ENCODE data around the gene TANK.

Gene TANK

GRCh38 chr2:161250864-161251436, 90.7 kb downstream of the TANK start:
- no peaks in the 10 kb centered on the region for H4K20me1 ChIP-seq (ENCODE audit: insufficient read depth, low read length, poor library complexity, severe bottlenecking)
- no peak overlapping the region for H3K4me3 ChIP-seq (ENCODE audit: low read length, poor library complexity, severe bottlenecking)
- peaks cover 8% of the 10 kb centered on the region for H3K4me1 ChIP-seq (ENCODE audit: insufficient read depth, low read length, poor library complexity, severe bottlenecking)
- H3K36me3 ChIP-seq (ENCODE audit: insufficient read depth, low read length) = no peaks in the 10 kb centered on the region
- H3K27me3 ChIP-seq (ENCODE audit: insufficient read depth, low read length, poor library complexity, severe bottlenecking) = no peaks in the 10 kb centered on the region
- H3F3A ChIP-seq (ENCODE audit: low read depth) = no peaks in the 10 kb centered on the region
- H3K9me2 ChIP-seq (replicated peaks; ENCODE audit: low read depth, low read length) = no peaks in the 10 kb centered on the region
- peaks cover 5% of the 10 kb centered on the region; the same call in 1 of the 2 replicates for H3K79me2 ChIP-seq (ENCODE audit: insufficient read depth, low read length)
- peak; percentile 81 for TF ChIP-seq CTCF (conservative IDR thresholded peaks at IDR 0.05; ENCODE audit: low read length)
- no peak for TF ChIP-seq EZH2phosphoT487 (IDR thresholded peaks at IDR 0.05; ENCODE audit: borderline replicate concordance)
- no peak overlapping the region for H3K9ac ChIP-seq (ENCODE audit: low read depth, low read length, poor library complexity, severe bottlenecking)
- H3K4me2 ChIP-seq (ENCODE audit: low read depth, low read length, poor library complexity, severe bottlenecking) = no peak overlapping the region
- no peaks in the 10 kb centered on the region for H3K9me3 ChIP-seq (ENCODE audit: insufficient read depth, low read depth, low read length)
- H2AFZ ChIP-seq (ENCODE audit: low read length) = no peak overlapping the region

- Histone ChIP-seq H3K36me3 (ENCODE audit: insufficient read depth, low read length) (no peaks in the 10 kb centered on the region), H3F3A (ENCODE audit: low read depth) (no peaks in the 10 kb centered on the region), H3K79me2 (ENCODE audit: insufficient read depth, low read length) (no peaks in the 10 kb centered on the region), H3K4me1 (ENCODE audit: insufficient read depth, low read length, poor library complexity, severe bottlenecking) (no peaks in the 10 kb centered on the region), H3K4me3 (ENCODE audit: low read length, poor library complexity, severe bottlenecking) (no peak overlapping the region), H3K4me2 (ENCODE audit: low read depth, low read length, poor library complexity, severe bottlenecking) (no peak overlapping the region), H3K9ac (ENCODE audit: low read depth, low read length, poor library complexity, severe bottlenecking) (no peak overlapping the region), H4K20me1 (ENCODE audit: insufficient read depth, low read length, poor library complexity, severe bottlenecking) (no peaks in the 10 kb centered on the region), H3K9me2 (replicated peaks; ENCODE audit: low read depth, low read length) (no peaks in the 10 kb centered on the region), H3K9me3 (ENCODE audit: insufficient read depth, low read depth, low read length) (no peaks in the 10 kb centered on the region), H3K27me3 (ENCODE audit: insufficient read depth, low read length, poor library complexity, severe bottlenecking) (no peaks in the 10 kb centered on the region), H2AFZ (ENCODE audit: low read length) (no peak overlapping the region)
- TF ChIP-seq CTCF (conservative IDR thresholded peaks at IDR 0.05; ENCODE audit: low read length) (no peak), EZH2phosphoT487 (IDR thresholded peaks at IDR 0.05; ENCODE audit: borderline replicate concordance) (no peak)
These were observed 97.1 kb downstream of the TANK start for GRCh38 chr2:161257123-161257952.

GRCh38 chr2:161265874-161266273, 105.6 kb downstream of the TANK start:
- Histone ChIP-seq H2AFZ (ENCODE audit: low read length) (no peak overlapping the region), H3K36me3 (ENCODE audit: insufficient read depth, low read length) (no peaks in the 10 kb centered on the region), H3K9ac (ENCODE audit: low read depth, low read length, poor library complexity, severe bottlenecking) (no peak overlapping the region), H3K4me1 (ENCODE audit: insufficient read depth, low read length, poor library complexity, severe bottlenecking) (no peaks in the 10 kb centered on the region), H3K9me2 (replicated peaks; ENCODE audit: low read depth, low read length) (no peaks in the 10 kb centered on the region), H3K9me3 (ENCODE audit: insufficient read depth, low read depth, low read length) (no peaks in the 10 kb centered on the region), H3K4me2 (ENCODE audit: low read depth, low read length, poor library complexity, severe bottlenecking) (no peak overlapping the region), H3K27me3 (ENCODE audit: insufficient read depth, low read length, poor library complexity, severe bottlenecking) (no peaks in the 10 kb centered on the region), H3F3A (ENCODE audit: low read depth) (no peaks in the 10 kb centered on the region), H4K20me1 (ENCODE audit: insufficient read depth, low read length, poor library complexity, severe bottlenecking) (no peaks in the 10 kb centered on the region), H3K79me2 (ENCODE audit: insufficient read depth, low read length) (no peaks in the 10 kb centered on the region), H3K4me3 (ENCODE audit: low read length, poor library complexity, severe bottlenecking) (no peak overlapping the region)
- no peak for TF ChIP-seq CTCF (conservative IDR thresholded peaks at IDR 0.05; ENCODE audit: low read length)
- no peak for TF ChIP-seq EZH2phosphoT487 (IDR thresholded peaks at IDR 0.05; ENCODE audit: borderline replicate concordance)
